Endothelial cell (in vitro differentiated cells): ENCODE measurements around the gene FKBP8. TPM values are rescaled to one million over a fixed set of nuclear protein-coding genes. Genes with fewer than 3 reads are reported as not detected.
"Not testable (repeated sequence)": the region's sequence is repeated elsewhere in the genome, so short reads cannot be mapped to it uniquely, and the experiment has no call there.

Source experiments
- DNase-seq: peaks from one replicate; pipeline ENCODE4 v3.0.0; 2021; ENCODE audit warnings: low spot score
- H3K27ac Mint-ChIP-seq: one replicate; pipeline ENCODE4 v1.8.0; 2021; ENCODE audit warnings: mixed read lengths, inconsistent platforms; ENCODE audit not compliant: unreplicated experiment
- H3K27me3 Mint-ChIP-seq: one replicate; pipeline ENCODE4 v1.8.0; 2021; ENCODE audit warnings: mild to moderate bottlenecking, moderate library complexity, mixed read lengths, inconsistent platforms; ENCODE audit not compliant: unreplicated experiment
- H3K36me3 Mint-ChIP-seq: one replicate; pipeline ENCODE4 v1.8.0; 2021; ENCODE audit warnings: mild to moderate bottlenecking, low read depth, mixed read lengths, inconsistent platforms; ENCODE audit not compliant: unreplicated experiment
- H3K4me1 Mint-ChIP-seq: one replicate; pipeline ENCODE4 v1.8.0; 2021; ENCODE audit warnings: mild to moderate bottlenecking, mixed read lengths, inconsistent platforms; ENCODE audit not compliant: unreplicated experiment
- H3K4me3 Mint-ChIP-seq: one replicate; pipeline ENCODE4 v1.8.0; 2021; ENCODE audit warnings: mild to moderate bottlenecking, mixed read lengths, inconsistent platforms; ENCODE audit not compliant: unreplicated experiment
- H3K9me3 Mint-ChIP-seq: one replicate; pipeline ENCODE4 v1.8.0; 2021; ENCODE audit warnings: mixed read lengths, inconsistent platforms; ENCODE audit not compliant: unreplicated experiment
- long read RNA-seq: library from polyadenylated mRNA; unstranded; transcript quantifications from one replicate; pipeline ENCODE4 v2.0.0, GENCODE V29; 2020; ENCODE audit not compliant: unreplicated experiment
- total RNA-seq: library from RNA; stranded (reverse); fragmentation: NEBNext Ultra II Directional; extraction: Animal tissue kit (Norgen Biotek cat#: 25700); gene quantifications from one replicate; pipeline ENCODE4 v1.2.1, GENCODE V29; 2021; ENCODE audit not compliant: unreplicated experiment
- TF ChIP-seq, protein P1 (sequence below): fragments of 200-600 bp; sonication (generic); IDR thresholded peaks from one replicate; pipeline ENCODE4 v1.5.0; 2021; ENCODE audit warnings: antibody characterized with exemption; ENCODE audit not compliant: unreplicated experiment

FKBP8 gene
- total RNA-seq: 229 TPM
- long read RNA-seq, transcript FKBP8-201 (9 exons, 1,710 nt): minor isoform, 5 of 25 reads
- long read RNA-seq, transcript FKBP8-213 (9 exons, 1,849 nt): major isoform, 13 of 25 reads
- long read RNA-seq, partial matches to known transcripts: 2 of 25 reads
- long read RNA-seq, other reads (novel, unspliced or antisense): 3 of 25 reads

DNA sequence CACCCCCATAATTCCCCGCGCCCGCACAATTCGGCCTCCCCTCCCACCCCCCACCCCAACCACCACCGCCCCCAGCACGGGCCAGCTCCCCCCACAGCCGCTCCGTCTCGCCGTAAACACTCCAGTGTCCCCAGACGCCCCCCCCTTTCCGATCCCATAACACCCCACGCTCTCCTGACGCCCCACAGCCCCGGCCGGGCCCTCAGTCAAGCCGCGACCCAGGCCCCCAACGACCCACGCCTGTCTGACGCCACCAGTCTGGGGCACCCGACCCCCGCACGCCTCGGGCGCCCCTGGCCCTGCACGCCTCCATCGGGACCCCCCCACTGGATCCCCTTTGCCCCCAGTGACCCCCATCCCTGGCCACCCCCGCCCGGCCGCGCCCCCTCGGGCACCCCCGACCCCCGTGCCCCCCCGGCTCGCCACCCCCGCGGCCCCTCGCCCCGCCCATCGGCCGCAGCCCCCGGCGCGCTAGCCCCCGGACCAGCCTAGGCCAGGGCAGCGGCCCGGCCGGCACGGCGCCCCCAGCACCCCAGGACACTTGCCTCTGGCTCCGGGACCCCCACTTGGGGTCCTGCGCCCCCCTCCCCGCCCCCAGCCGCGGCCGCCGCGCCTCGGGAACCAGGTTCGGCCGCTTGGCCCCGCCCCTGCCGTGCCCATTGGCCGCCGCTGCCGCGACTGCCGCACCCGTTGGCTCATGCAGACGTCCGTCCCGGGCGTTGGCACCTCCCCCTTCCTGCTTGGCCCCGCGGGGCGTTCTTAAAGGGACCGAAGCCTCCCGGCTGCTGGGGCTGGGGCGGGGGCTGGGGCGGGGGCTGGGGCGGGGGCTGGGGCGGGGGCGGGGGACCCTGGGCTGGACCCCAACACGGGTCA, at the start of gene FKBP8:
FKBP8 (minus strand) TSS at position 633 of the 873 bp plus-strand sequence. CDS start 1,603 bp downstream, outside the sequence.
- Mint-ChIP-seq H3K27me3 (peaks cover 8% of the 10 kb centered on the region), H3K36me3 (peaks cover 8% of the 10 kb centered on the region), H3K4me1 (peaks cover 8% of the 10 kb centered on the region), H3K9me3 (no peaks in the 10 kb centered on the region), H3K27ac (peak within 1 kb of the TSS; percentile 92), H3K4me3 (peak within 1 kb of the TSS; percentile 97)
- TF ChIP-seq, protein P1, sequence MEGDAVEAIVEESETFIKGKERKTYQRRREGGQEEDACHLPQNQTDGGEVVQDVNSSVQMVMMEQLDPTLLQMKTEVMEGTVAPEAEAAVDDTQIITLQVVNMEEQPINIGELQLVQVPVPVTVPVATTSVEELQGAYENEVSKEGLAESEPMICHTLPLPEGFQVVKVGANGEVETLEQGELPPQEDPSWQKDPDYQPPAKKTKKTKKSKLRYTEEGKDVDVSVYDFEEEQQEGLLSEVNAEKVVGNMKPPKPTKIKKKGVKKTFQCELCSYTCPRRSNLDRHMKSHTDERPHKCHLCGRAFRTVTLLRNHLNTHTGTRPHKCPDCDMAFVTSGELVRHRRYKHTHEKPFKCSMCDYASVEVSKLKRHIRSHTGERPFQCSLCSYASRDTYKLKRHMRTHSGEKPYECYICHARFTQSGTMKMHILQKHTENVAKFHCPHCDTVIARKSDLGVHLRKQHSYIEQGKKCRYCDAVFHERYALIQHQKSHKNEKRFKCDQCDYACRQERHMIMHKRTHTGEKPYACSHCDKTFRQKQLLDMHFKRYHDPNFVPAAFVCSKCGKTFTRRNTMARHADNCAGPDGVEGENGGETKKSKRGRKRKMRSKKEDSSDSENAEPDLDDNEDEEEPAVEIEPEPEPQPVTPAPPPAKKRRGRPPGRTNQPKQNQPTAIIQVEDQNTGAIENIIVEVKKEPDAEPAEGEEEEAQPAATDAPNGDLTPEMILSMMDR: no peak
- peak; percentile 94 for DNase-seq

DNA sequence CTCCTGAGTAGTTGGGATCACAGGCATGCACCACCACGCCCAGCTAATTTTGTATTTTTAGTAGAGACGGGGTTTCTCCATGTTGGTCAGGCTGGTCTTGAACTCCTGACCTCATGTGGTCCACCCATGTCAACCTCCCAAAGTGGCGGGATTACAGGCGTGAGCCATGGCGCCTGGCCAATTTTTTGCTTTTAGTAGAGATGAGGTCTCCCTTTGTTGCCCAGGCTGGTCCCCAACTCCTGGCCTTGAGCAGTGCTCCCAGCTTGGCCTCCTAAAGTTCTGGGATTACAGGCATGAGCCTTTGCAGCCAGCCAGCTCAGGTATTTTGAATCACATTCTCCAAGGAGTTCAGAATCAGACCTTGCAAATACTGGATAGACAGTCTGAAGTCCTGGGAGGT, 49.4 kb upstream of the FKBP8 start:
- DNase-seq, H3K9me3 Mint-ChIP-seq, H3K4me3 Mint-ChIP-seq, H3K36me3 Mint-ChIP-seq, H3K27ac Mint-ChIP-seq: not testable (repeated sequence)
- H3K4me1 Mint-ChIP-seq: peaks cover 20% of the 10 kb centered on the region
- H3K27me3 Mint-ChIP-seq: peaks cover 27% of the 10 kb centered on the region

DNA sequence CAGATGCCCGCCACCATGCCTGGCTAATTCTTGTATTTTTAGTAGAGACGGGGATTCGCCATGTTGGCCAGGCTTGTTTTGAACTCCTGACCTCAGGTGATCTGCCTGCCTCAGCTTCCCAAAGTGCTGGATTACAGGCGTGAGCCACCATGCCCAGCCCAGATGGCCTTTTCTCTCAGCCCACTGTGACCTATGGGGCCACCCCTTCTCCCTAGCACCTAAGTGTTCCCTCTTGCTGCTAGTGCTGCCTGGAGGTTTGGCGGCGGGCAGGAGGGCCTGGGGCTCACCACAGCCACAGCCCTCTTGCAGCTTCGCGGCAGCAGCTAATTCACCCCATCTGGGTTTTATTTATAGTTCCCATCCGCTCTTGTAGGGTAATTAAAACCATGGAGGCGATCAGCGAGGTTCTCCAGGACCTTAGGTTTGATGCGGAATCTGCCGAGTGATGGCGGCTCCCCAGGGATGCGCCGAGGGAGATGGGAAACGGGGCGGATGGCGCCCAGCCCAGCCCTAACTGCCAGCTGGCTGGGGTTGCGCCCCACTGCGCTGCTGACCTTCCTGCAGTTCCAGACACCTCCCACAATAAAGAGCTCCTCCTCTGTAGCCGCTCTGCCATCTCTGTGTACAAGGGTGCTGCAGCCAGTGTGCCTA, 48.5 kb upstream of the FKBP8 start:
- Mint-ChIP-seq H3K27me3 (peaks cover 25% of the 10 kb centered on the region), H3K9me3 (no peaks in the 10 kb centered on the region), H3K27ac (no peak overlapping the region), H3K36me3 (peaks cover 12% of the 10 kb centered on the region), H3K4me1 (peaks cover 24% of the 10 kb centered on the region), H3K4me3 (no peak overlapping the region)
- TF ChIP-seq, protein P1: no peak
- no peak for DNase-seq

DNA sequence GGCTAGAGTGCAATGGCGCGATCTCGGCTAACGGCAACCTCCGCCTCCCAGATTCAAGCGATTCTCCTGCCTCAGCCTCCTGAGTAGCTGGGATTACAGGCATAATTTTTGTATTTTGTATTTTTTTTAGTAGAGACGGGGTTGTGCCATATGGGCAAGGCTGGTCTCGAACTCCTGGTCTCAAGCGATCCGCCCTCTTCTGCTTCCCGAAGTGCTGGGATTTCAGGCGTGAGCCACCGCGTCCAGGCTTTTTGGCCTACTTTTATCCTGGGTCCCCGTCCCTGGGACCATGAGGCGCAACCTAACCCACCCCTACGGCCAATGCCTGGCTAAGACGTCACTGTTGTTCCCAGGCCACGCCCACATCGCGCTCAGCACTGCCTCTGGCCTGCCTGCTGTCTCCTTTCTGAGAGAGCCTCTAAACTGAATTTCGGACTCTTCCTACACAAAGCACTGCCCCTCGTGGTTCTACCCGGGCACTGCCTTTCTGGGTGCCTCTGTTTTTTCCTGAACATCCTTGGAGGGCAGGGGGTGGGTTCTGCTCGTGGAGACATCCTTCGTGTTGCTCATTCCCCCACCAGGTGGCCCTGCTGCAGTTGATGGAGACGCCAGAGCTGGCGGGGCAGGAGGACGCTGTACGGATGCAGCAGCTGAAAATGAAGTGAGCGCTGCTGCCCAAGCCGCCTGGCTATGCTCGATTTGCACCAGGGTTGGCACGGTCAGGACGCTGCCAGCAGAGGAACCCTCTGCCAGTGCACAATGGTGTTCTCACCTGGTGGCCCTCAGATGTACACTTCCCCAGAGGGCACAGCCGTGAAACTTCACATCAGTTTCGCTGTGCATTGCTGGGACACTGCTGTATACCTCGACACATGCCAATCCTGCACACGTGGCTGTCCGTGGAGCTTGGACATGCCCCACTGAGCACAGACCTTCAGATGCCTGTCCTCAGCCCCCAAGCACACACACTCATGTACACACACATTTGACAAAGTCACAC, 47.2 kb upstream of the FKBP8 start:
- H3K27me3 Mint-ChIP-seq: peaks cover 24% of the 10 kb centered on the region
- peak overlapping the region; percentile 93 for H3K4me3 Mint-ChIP-seq
- peak overlapping the region; percentile 80 for H3K27ac Mint-ChIP-seq
- peak; percentile 84 for DNase-seq
- peaks cover 33% of the 10 kb centered on the region for H3K4me1 Mint-ChIP-seq
- no peaks in the 10 kb centered on the region for H3K9me3 Mint-ChIP-seq
- H3K36me3 Mint-ChIP-seq: peaks cover 12% of the 10 kb centered on the region
- TF ChIP-seq, protein P1: peak; percentile 70
